Testis (tissue), 3 donors: ENCODE measurements around the gene TMEM107. TPM values are rescaled to one million over a fixed set of nuclear protein-coding genes. Genes with fewer than 3 reads are reported as not detected.
A peak's percentile ranks its signal among the peaks of the same experiment; 100 is the strongest.

Experiments
- DNase-seq: peaks from one replicate; pipeline ENCODE4 v3.0.0-alpha.2; 2019
- H3K27ac ChIP-seq, 2 donors: fragments of 200-600 bp; sonication (generic); one replicate each; pipeline ENCODE4 v1.5.1; 2019
- H3K27me3 ChIP-seq: fragments of 200-600 bp; sonication (generic); one replicate; pipeline ENCODE4 v1.5.1; 2019
- H3K36me3 ChIP-seq: fragments of 200-600 bp; sonication (generic); one replicate; pipeline ENCODE4 v1.5.1; 2017; ENCODE audit warnings: low read depth; ENCODE audit errors: missing control alignments
- H3K4me1 ChIP-seq: fragments of 200-600 bp; sonication (generic); one replicate; pipeline ENCODE4 v1.5.1; 2019
- H3K4me3 ChIP-seq, 2 donors: fragments of 200-600 bp; sonication (generic); one replicate each; pipeline ENCODE4 v1.5.1; 2017 to 2019
- H3K9me3 ChIP-seq: fragments of 200-600 bp; sonication (generic); one replicate; pipeline ENCODE4 v1.5.1; 2017
- CTCF ChIP-seq, 3 experiments: fragments of 450-650 bp in 2 of 3; fragments of 200-600 bp in 1 of 3; sonication (generic) in 1 of 3; IDR thresholded peaks; one replicate each; pipeline ENCODE4 v1.5.1; 2016 to 2019; ENCODE audit warnings: antibody characterized with exemption in 3 of 3, mild to moderate bottlenecking in 2 of 3, moderate library complexity in 1 of 3
- POLR2A ChIP-seq: fragments of 450-650 bp; IDR thresholded peaks from one replicate; pipeline ENCODE4 v1.6.1; 2017; ENCODE audit warnings: antibody characterized with exemption, mild to moderate bottlenecking, moderate library complexity
- WGBS, 2 donors: methylation state at CpG; one replicate each; pipeline ENCODE4 v1.1.5; 2018; 5-methylcytosine and 5-hydroxymethylcytosine counted together
- intact Hi-C: fragments of 100-400 bp; cut with DNase I; formaldehyde crosslinking; loops from one replicate; pipeline ENCODE4 v1.15.1; 2023; ENCODE audit warnings: low total_unique reads
- polyA plus RNA-seq: library from polyadenylated mRNA; stranded (reverse); fragments of 350-450 nt; fragmentation: Illumina TruSeq; extraction: RNeasy Lipid Tissue Mini Kit (QIAGEN cat#74804); gene quantifications from one replicate; pipeline ENCODE4 v1.2.3, GENCODE V29; 2014; ENCODE audit warnings: low read depth, low replicate concordance; ENCODE audit not compliant: insufficient read depth
- total RNA-seq, 2 donors: library from RNA; depleted of rRNA; stranded (reverse); fragments of >200 nt; gene quantifications; one replicate each; pipeline ENCODE4 v1.2.3, GENCODE V29; 2016

TMEM107 gene
- total and polyA plus RNA-seq, 3 donors from 2014 or later = 17.2 to 31.8 (median 23.2) TPM

- Histone ChIP-seq H3K9me3 (no peaks in the 10 kb centered on the region), H3K27me3 (no peaks in the 10 kb centered on the region), H3K4me3 (peak within 1 kb of the TSS; percentile 73 to 99), H3K27ac (peak within 1 kb of the TSS; percentile 99 to 100), H3K4me1 (peaks cover 41% of the 10 kb centered on the region), H3K36me3 (no peaks in the 10 kb centered on the region)
- intact Hi-C loops = loop anchor here (5.0 kb wide), 1 partner anchor 310 kb away; no protein-coding TSS in a partner anchor
- peak; percentile 99 for DNase-seq
- TF ChIP-seq CTCF (IDR thresholded peaks at IDR 0.05) (no peak), POLR2A (peak; percentile 67)
- 5 to 38% methylated on average over 2 to 30 of the region's 42 CpGs for WGBS, 2 donors
Observed at GRCh38 chr17:8152112-8152775, 23.9 kb downstream of the TMEM107 start, which contains the start of gene PER1. Gene PER1 (minus strand): TSS chr17:8152404. CDS start chr17:8150706, 1,698 bp downstream.

- peaks cover 37% of the 10 kb centered on the region for H3K4me1 ChIP-seq
- no peaks in the 10 kb centered on the region for H3K36me3 ChIP-seq
- peak overlapping the region; percentile 73 to 99 for H3K4me3 ChIP-seq
- no peaks in the 10 kb centered on the region for H3K9me3 ChIP-seq
- DNase-seq = peak; percentile 91
- 0 to 3% methylated on average over 22 of the region's 22 CpGs for WGBS, 2 donors
- intact Hi-C loops = loop anchor here (5.0 kb wide), 1 partner anchor 309 kb away; no protein-coding TSS in a partner anchor
- H3K27ac ChIP-seq = peak overlapping the region; percentile 99 to 100
- TF ChIP-seq POLR2A (peak; percentile 24), CTCF (IDR thresholded peaks at IDR 0.05) (no peak)
- no peaks in the 10 kb centered on the region for H3K27me3 ChIP-seq
Observed at GRCh38 chr17:8151641-8152111, 24.5 kb downstream of the TMEM107 start.

GRCh38 chr17:8151120-8151640 lies 25.0 kb downstream of the TMEM107 start:
- 0 to 1% methylated on average over 25 to 38 of the region's 38 CpGs for WGBS, 2 donors
- H3K4me1 ChIP-seq = peaks cover 37% of the 10 kb centered on the region

More at GRCh38 chr17:8151120-8151640, 25.0 kb downstream of the TMEM107 start:
- no peaks in the 10 kb centered on the region for H3K27me3 ChIP-seq
- intact Hi-C loops = loop anchor here (5.0 kb wide), 1 partner anchor 309 kb away; no protein-coding TSS in a partner anchor
- no peaks in the 10 kb centered on the region for H3K9me3 ChIP-seq
- H3K36me3 ChIP-seq = no peaks in the 10 kb centered on the region
- peak overlapping the region; percentile 99 to 100 for H3K27ac ChIP-seq
- TF ChIP-seq CTCF (IDR thresholded peaks at IDR 0.05) (peak in 1 of 3 experiments; percentile 14), POLR2A (no peak)
- peak; percentile 93 for DNase-seq
- peak overlapping the region; percentile 73 to 99 for H3K4me3 ChIP-seq
